WI38 (cell line): Measurements from ENCODE around the gene ATOX1.

Experiments used
- H3K4me3 ChIP-seq: 2 replicates; pipeline ENCODE4 v1.5.1; 2011; ENCODE audit warnings: low read depth, mild to moderate bottlenecking, control low read depth, low read length
- CTCF ChIP-seq: IDR thresholded peaks from 2 replicates; pipeline ENCODE4 v1.5.1; 2012; ENCODE audit warnings: low read depth, mild to moderate bottlenecking, control low read depth, low read length

ATOX1 gene

GRCh38 chr5:151719228-151720000 lies 39.0 kb downstream of the ATOX1 start:
- no peak overlapping the region for H3K4me3 ChIP-seq
- peak; percentile 54 for TF ChIP-seq CTCF

- TF ChIP-seq CTCF: no peak
- H3K4me3 ChIP-seq: peak overlapping the region; percentile 28
Measured at GRCh38 chr5:151718646-151719045, 39.8 kb downstream of the ATOX1 start.

GRCh38 chr5:151718153-151718552 lies 40.3 kb downstream of the ATOX1 start:
- no peak for TF ChIP-seq CTCF
- peak overlapping the region; percentile 28 for H3K4me3 ChIP-seq

- no peak overlapping the region for H3K4me3 ChIP-seq
- no peak for TF ChIP-seq CTCF
Measured at GRCh38 chr5:151717416-151717815, 41.0 kb downstream of the ATOX1 start.

GRCh38 chr5:151709109-151709735 lies 49.2 kb downstream of the ATOX1 start:
- no peak overlapping the region for H3K4me3 ChIP-seq
- TF ChIP-seq CTCF: no peak

- H3K4me3 ChIP-seq: no peak overlapping the region
- TF ChIP-seq CTCF: no peak
Measured at GRCh38 chr5:151708126-151708525, 50.3 kb downstream of the ATOX1 start.

GRCh38 chr5:151707567-151707966 lies 50.9 kb downstream of the ATOX1 start:
- H3K4me3 ChIP-seq: no peak overlapping the region
- no peak for TF ChIP-seq CTCF
